Bone marrow (tissue), 2 donors: ENCODE data around the gene PCDHGB2.
"Not testable (repeated sequence)": the region's sequence is repeated elsewhere in the genome, so short reads cannot be mapped to it uniquely, and the experiment has no call there.

Source experiments
- DNase-seq, 2 donors: peaks; one replicate each; lab custom pipeline; 2025; lab: John Stamatoyannopoulos, UW

The PCDHGB2 gene

GRCh38 chr5:141384471-141385267, 24.9 kb downstream of the PCDHGB2 start:
- DNase-seq, result no peak

DNA sequence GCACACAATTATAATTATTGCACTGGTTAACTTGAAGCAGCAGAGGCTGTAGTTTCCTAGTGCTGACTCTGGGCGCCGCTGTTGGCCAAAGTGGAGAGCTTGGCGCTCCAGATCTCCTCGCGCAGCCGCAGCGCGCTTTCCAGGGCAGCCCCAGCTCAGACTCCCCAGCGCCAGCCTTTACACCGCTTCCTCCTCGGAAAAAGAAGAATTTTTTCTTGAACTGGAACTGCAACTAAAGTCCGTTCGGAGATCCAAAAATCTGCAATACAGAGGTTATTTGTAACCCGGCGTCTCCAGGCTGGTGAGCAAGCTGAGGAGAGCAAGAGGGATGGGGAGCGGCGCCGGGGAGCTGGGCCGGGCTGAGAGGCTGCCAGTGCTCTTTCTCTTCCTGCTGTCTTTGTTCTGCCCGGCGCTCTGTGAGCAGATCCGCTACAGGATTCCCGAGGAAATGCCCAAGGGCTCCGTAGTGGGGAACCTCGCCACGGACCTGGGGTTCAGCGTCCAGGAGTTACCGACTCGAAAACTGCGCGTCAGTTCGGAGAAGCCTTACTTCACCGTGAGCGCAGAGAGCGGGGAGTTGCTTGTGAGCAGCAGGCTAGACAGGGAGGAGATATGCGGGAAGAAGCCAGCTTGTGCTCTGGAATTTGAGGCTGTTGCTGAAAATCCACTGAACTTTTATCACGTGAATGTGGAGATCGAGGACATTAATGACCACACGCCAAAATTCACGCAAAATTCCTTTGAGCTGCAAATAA, 27.9 kb downstream of the PCDHGB2 start, which contains the start of gene PCDHGB4:
TSS of gene PCDHGB4 (plus strand) at position 142 of the 755 bp plus-strand sequence. CDS start at position 329, 187 bp downstream.
- DNase-seq, result not testable (repeated sequence)

DNA sequence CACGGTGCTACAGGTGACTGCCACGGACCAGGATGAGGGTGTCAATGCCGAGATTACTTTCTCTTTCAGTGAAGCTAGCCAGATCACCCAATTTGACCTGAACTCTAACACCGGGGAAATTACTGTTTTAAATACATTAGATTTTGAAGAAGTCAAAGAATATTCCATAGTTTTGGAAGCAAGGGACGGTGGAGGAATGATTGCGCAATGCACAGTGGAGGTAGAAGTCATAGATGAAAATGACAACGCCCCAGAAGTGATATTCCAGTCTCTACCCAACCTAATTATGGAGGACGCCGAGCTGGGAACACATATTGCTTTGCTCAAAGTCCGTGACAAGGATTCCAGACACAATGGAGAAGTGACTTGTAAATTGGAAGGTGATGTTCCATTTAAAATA, 28.9 kb downstream of the PCDHGB2 start:
- DNase-seq, result no peak

DNA sequence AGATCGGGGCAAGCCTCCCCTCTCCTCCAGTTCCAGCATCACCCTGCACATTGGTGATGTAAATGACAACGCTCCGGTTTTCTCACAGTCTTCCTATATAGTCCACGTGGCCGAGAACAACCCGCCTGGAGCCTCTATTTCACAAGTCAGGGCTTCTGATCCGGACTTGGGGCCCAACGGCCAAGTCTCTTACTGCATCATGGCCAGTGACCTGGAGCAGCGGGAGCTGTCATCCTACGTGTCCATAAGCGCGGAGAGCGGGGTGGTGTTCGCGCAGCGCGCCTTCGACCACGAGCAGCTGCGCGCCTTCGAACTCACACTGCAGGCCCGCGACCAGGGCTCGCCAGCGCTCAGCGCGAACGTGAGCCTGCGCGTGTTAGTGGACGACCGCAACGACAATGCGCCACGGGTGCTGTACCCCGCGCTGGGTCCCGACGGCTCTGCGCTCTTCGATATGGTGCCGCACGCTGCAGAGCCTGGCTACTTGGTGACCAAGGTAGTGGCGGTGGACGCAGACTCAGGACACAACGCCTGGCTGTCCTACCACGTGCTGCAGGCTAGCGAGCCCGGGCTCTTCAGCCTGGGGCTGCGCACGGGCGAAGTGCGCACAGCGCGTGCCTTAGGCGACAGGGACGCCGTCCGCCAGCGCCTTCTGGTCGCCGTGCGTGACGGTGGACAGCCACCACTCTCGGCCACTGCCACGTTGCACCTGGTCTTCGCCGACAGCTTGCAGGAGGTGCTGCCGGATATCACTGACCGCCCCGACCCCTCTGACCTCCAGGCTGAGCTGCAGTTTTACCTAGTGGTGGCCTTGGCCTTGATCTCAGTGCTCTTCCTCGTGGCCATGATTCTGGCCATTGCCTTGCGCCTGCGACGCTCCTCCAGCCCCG, 29.6 kb downstream of the PCDHGB2 start:
- DNase-seq, result no peak

DNA sequence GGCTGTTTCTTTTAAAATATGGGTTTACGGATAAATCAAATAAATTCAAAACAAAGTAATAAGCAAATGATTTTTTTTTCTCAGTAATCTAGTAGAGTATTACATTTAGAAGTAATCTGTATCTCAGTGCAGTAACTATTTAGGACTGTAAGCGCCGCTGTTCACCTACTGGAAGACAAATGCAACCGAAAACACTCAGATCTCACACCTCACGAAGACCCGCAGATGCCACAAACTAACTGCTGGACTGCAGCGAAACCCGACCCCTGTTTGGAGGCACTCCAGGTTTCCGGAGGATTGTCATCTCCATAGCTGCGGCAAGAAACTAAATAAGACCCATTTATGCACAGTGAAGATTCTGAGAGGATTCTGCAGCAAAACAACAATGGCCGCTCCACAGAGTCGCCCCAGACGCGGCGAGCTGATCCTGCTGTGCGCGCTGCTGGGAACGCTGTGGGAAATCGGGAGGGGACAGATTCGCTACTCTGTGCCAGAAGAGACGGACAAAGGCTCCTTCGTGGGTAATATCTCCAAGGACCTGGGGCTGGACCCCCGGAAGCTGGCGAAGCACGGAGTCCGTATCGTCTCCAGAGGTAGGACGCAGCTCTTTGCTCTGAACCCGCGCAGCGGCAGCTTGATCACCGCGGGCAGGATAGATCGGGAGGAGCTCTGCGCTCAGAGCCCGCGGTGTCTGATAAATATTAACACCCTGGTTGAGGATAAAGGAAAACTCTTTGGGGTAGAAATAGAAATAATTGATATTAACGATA, 32.8 kb downstream of the PCDHGB2 start, which contains the start of gene PCDHGA8:
TSS of gene PCDHGA8 (plus strand) at position 205 of the 770 bp plus-strand sequence. CDS start at position 386, 181 bp downstream.
- DNase-seq, result no peak

DNA sequence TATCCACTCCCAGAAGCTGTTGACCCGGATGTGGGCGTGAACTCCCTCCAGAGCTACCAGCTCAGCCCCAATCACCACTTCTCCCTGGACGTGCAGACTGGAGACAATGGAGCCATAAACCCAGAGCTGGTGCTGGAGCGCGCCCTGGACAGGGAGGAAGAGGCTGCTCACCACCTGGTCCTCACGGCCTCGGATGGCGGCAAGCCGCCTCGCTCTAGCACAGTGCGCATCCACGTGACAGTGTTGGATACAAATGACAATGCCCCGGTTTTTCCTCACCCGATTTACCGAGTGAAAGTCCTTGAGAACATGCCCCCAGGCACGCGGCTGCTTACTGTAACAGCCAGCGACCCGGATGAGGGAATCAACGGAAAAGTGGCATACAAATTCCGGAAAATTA, 33.5 kb downstream of the PCDHGB2 start:
- no peak for DNase-seq

DNA sequence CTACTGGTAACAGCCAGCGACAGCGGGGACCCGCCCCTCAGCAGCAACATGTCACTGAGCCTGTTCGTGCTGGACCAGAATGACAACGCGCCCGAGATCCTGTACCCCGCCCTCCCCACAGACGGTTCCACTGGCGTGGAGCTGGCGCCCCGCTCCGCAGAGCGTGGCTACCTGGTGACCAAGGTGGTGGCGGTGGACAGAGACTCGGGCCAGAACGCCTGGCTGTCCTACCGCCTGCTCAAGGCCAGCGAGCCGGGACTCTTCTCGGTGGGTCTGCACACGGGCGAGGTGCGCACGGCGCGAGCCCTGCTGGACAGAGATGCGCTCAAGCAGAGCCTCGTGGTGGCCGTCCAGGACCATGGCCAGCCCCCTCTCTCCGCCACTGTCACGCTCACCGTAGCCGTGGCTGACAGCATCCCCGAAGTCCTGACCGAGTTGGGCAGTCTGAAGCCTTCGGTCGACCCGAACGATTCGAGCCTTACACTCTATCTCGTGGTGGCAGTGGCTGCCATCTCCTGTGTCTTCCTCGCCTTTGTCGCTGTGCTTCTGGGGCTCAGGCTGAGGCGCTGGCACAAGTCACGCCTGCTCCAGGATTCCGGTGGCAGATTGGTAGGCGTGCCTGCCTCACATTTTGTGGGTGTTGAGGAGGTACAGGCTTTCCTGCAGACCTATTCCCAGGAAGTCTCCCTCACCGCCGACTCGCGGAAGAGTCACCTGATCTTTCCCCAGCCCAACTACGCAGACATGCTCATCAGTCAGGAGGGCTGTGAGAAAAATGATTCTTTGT, 34.8 kb downstream of the PCDHGB2 start:
- not testable (repeated sequence) for DNase-seq

DNA sequence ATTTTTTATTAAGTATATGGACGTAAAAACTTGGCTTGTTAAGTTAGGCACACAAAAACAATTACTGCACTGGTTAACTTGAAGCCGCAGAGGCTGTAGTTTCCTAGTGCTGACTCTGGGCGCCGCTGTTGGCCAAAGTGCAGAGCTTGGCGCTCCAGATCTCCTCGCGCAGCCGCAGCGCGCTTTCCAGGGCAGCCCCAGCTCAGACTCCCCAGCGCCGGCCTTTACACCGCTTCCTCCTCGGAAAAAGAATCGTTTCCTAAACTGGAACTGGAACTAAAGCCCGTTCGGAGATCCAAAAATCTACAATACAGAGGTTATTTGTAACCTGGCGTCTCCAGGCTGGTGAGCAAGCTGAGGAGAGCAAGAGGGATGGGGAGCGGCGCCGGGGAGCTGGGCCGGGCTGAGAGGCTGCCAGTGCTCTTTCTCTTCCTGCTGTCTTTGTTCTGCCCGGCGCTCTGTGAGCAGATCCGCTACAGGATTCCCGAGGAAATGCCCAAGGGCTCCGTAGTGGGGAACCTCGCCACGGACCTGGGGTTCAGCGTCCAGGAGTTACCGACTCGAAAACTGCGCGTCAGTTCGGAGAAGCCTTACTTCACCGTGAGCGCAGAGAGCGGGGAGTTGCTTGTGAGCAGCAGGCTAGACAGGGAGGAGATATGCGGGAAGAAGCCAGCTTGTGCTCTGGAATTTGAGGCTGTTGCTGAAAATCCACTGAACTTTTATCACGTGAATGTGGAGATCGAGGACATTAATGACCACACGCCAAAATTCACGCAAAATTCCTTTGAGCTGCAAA, 38.2 kb downstream of the PCDHGB2 start, which contains the start of gene PCDHGB5:
TSS of gene PCDHGB5 (plus strand) at position 192 of the 796 bp plus-strand sequence. CDS start at position 373, 181 bp downstream.
- DNase-seq, result not testable (repeated sequence)

DNA sequence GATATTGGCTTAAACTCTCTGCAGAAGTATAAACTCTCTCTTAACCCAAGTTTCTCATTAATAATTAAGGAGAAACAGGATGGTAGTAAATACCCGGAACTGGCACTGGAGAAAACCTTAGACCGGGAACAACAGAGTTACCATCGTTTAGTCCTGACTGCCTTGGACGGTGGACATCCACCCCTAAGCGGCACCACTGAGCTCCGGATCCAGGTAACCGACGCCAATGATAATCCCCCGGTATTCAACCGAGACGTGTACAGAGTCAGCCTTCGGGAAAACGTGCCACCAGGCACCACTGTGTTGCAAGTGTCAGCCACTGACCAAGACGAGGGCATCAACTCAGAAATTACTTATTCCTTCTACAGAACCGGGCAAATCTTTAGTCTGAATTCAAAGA, 38.8 kb downstream of the PCDHGB2 start:
- DNase-seq, result no peak

DNA sequence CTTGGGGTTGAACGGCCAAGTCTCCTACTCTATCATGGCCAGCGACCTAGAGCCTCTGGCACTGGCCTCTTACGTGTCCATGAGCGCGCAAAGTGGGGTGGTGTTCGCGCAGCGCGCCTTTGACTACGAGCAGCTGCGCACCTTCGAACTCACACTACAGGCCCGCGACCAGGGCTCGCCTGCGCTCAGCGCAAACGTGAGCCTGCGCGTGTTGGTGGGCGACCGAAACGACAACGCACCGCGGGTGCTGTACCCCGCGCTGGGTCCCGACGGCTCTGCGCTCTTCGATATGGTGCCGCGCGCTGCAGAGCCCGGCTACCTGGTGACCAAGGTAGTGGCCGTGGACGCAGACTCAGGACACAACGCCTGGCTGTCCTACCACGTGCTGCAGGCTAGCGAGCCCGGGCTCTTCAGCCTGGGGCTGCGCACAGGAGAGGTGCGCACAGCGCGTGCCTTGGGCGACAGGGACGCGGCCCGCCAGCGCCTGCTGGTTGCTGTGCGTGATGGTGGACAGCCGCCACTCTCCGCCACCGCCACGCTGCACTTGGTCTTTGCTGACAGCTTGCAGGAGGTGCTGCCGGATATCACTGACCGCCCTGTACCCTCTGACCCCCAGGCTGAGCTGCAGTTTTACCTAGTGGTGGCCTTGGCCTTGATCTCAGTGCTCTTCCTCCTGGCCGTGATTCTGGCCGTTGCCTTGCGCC, 39.9 kb downstream of the PCDHGB2 start:
- no peak for DNase-seq

DNA sequence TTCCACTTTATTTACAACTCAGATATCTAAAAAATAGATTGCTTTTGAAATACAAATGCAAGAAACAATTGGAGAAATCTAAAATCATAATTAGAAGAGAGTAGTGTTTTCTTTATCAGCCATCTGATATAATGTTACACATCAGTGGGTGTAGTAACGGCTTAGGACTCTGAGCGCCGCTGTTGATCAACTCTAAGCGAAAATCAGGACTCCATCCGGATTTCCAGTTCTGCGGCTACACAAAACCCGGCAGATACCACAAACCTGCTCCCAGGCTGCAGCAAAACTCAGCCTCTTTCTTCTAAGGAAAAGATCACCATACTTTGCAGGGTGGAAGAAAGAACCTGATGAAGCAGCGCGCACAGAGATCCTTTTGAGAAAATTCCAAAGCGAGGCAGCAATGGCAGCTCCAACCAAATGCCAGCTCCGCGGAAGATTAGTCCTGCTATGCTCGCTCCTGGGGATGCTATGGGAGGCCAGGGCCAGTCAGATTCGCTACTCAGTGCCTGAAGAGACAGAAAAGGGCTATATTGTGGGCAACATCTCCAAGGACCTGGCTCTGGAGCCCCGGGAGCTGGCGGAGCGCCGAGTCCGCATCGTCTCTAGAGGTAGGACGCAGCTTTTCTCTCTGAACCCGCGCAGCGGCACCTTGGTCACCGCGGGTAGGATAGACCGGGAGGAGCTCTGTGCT, 42.9 kb downstream of the PCDHGB2 start, which contains the start of gene PCDHGA9:
TSS of gene PCDHGA9 (plus strand) at position 226 of the 691 bp plus-strand sequence. CDS start at position 401, 175 bp downstream.
- DNase-seq, result no peak

DNA sequence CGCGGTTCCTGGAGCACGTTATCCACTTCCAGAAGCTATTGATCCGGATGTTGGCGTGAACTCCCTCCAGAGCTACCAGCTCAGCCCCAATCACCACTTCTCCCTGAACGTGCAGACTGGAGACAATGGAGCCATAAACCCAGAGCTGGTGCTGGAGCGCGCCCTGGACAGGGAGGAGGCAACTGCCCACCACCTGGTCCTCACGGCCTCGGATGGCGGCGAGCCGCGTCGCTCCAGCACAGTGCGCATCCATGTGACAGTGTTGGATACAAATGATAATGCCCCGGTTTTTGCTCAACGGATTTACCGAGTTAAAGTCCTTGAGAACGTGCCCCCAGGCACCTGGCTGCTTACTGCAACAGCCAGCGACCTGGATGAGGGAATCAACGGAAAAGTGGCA, 43.6 kb downstream of the PCDHGB2 start:
- DNase-seq, result no peak

DNA sequence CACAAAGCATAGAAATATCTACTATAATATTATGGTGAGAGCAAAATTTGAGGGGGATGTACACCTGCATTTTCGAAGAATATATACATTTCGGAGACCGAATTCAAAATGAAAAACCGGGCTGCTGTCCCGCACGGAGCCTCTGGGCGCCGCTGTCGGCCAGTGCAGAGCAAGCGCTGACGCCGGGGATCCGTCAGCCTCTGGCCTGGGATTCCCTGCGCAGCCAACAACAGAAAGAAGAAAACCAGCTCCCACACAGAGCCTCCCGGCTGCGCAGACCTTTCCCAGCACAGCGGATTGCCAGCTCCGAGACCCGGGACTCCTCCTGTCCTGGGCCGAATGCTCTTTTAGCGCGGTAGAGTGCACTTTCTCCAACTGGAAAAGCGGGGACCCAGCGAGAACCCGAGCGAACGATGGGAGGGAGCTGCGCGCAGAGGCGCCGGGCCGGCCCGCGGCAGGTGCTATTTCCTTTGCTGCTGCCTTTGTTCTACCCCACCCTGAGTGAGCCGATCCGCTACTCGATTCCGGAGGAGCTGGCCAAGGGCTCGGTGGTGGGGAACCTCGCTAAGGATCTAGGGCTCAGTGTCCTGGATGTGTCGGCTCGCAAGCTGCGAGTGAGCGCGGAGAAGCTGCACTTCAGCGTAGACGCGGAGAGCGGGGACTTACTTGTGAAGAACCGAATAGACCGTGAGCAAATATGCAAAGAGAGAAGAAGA, 48.2 kb downstream of the PCDHGB2 start, which contains the start of gene PCDHGB6:
TSS of gene PCDHGB6 (plus strand) at position 232 of the 716 bp plus-strand sequence. CDS start at position 414, 182 bp downstream.
- DNase-seq, result not testable (repeated sequence)

- DNase-seq, result no peak
These were observed 50.0 kb downstream of the PCDHGB2 start for GRCh38 chr5:141409598-141410306.

GRCh38 chr5:141411575-141411974, 51.8 kb downstream of the PCDHGB2 start:
- DNase-seq, result no peak
